Gastrocnemius medialis (tissue), 4 donors: ENCODE measurements around the gene IL26.

Experiments
- CTCF ChIP-seq, 5 experiments: fragments of 450-650 bp in 3 of 5; fragments of 200-600 bp in 2 of 5; sonication (generic) in 2 of 5; IDR thresholded peaks in 4 of 5; conservative IDR thresholded peaks in 1 of 5; 1 replicate in 4 of 5; 2 replicates in 1 of 5; pipeline ENCODE4 v1.5.1; 2016 to 2019; ENCODE audit warnings: antibody characterized with exemption in 5 of 5, mild to moderate bottlenecking in 3 of 5, moderate library complexity in 3 of 5
- POLR2A ChIP-seq, 2 donors: fragments of 450-650 bp; IDR thresholded peaks; one replicate each; pipeline ENCODE4 v1.6.1; 2017; ENCODE audit warnings: antibody characterized with exemption in 2 of 2, mild to moderate bottlenecking in 2 of 2, moderate library complexity in 2 of 2

- no peak for TF ChIP-seq CTCF (IDR thresholded peaks at IDR 0.05 in 4 of 5, conservative IDR thresholded peaks at IDR 0.05 in 1 of 5)
- no peak for TF ChIP-seq POLR2A (IDR thresholded peaks at IDR 0.05)
These were observed 44.2 kb upstream of the IL26 start for GRCh38 chr12:68269779-68270178.
